ENCODE measurements around the gene CDC45.

CDC45 gene

GRCh38 chr22:19559956-19560355, 80.2 kb downstream of the CDC45 start:
- TF ChIP-seq CTCF (IDR thresholded peaks at IDR 0.05; ENCODE audit: low read depth, low read length) (no peak), POLR2A (IDR thresholded peaks at IDR 0.05; ENCODE audit: extremely low read depth, insufficient read length) (no peak), MYC (IDR thresholded peaks at IDR 0.05; ENCODE audit: low read depth, low read length) (no peak)
- TF ChIP-seq, protein P1, sequence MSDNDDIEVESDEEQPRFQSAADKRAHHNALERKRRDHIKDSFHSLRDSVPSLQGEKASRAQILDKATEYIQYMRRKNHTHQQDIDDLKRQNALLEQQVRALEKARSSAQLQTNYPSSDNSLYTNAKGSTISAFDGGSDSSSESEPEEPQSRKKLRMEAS (IDR thresholded peaks at IDR 0.05; ENCODE audit: low read depth, low read length), result no peak
- no peak overlapping the region for H3K4me3 ChIP-seq (ENCODE audit: low read depth, low read length)
- no peak for DNase-seq (ENCODE audit: low read depth)

DNA sequence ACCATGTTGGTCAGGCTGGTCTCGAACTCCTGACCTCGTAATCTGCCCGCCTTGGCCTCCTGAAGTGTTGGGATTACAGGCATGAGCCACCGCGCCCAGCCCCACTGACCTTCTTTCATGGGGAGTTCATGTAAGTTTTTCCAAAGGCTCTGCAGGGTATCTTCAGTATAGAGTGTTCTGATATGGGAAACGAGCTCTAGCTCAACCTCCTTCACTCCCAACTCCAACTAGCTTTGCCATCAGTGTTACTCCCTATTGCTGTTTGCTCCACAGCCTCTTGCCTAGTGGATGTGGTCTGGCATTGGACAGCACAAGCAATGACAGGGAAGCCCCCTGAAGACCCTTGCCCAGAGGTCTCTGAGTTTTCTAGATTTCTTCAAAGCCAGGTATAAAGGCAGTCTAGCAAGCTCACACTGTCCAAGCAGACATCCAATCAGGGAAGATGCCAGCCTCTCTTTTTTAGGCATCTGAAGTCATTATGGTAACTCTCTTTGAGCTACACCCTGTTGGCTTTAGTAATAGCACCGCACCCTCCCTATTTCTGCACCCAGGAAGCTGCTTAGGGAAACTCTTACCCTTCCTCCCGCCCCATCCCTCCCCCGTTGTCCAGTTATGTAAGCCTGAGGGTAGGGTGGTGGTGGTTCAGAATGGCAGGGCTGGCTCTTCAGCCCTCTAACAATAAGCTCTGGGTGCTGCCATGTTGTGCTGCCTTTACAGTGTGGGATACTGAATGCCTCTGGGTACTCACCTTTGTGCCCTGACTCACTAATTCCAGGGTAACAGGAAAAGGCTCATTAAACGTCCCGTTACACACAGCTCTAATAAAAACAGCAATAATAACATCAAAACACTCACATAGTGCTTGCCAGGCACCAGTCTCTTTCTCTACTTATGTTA, 85.9 kb downstream of the CDC45 start:
- H3K4me3 ChIP-seq (ENCODE audit: low read depth, low read length), result no peak overlapping the region
- DNase-seq (ENCODE audit: low read depth), result peak; percentile 81
- no peak for TF ChIP-seq POLR2A (IDR thresholded peaks at IDR 0.05; ENCODE audit: extremely low read depth, insufficient read length)
- TF ChIP-seq, protein P1 (IDR thresholded peaks at IDR 0.05; ENCODE audit: low read depth, low read length), result no peak
- TF ChIP-seq CTCF (IDR thresholded peaks at IDR 0.05; ENCODE audit: low read depth, low read length), result no peak
- TF ChIP-seq MYC (IDR thresholded peaks at IDR 0.05; ENCODE audit: low read depth, low read length), result no peak

DNA sequence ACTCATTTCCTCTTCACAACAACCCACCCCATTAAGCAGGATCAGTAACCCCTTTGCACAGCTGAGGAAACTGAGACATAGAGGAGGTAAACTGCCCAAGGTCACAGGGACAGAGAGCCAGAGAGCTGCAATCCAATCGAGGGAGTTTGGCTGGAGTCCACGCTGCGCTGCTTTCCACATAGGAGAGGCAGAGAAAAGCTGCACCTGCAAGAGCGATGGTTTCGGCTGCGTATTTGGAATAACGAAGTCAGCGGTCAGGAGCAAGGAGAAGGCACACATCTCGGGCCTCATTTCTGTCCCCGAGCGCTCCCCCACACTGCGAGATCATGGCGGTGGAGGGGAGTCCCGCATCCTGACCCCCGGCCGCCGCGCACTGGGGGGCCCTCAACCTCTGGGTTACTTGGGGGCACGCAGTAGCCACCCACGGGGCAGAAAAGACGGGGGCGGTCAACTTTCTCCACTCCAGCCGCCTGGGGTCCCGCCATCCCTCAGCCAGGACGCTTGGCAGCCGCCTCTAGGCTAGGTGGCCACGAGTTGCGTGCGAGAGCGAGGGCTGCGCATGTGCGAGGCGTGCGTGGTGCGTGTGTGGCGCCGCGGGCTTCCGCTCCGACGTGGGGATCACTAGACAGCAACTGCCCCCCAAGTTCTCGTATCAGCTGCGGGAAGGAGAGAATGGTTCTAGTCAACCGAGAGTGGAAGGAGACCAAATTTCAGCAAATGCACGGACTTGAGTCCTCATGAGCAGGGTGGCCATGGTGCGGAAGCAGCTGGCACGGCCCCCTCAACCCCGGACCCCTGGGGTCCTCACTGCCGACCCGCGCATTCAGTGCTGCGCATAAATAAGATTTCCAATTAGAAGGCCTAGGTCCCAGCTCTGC, 86.8 kb downstream of the CDC45 start:
- no peak for DNase-seq (ENCODE audit: low read depth)
- H3K4me3 ChIP-seq (ENCODE audit: low read depth, low read length), result no peak overlapping the region
- TF ChIP-seq CTCF (IDR thresholded peaks at IDR 0.05; ENCODE audit: low read depth, low read length), result no peak
- TF ChIP-seq, protein P1 (IDR thresholded peaks at IDR 0.05; ENCODE audit: low read depth, low read length), result no peak
- no peak for TF ChIP-seq MYC (IDR thresholded peaks at IDR 0.05; ENCODE audit: low read depth, low read length)
- TF ChIP-seq POLR2A (IDR thresholded peaks at IDR 0.05; ENCODE audit: extremely low read depth, insufficient read length), result no peak

DNA sequence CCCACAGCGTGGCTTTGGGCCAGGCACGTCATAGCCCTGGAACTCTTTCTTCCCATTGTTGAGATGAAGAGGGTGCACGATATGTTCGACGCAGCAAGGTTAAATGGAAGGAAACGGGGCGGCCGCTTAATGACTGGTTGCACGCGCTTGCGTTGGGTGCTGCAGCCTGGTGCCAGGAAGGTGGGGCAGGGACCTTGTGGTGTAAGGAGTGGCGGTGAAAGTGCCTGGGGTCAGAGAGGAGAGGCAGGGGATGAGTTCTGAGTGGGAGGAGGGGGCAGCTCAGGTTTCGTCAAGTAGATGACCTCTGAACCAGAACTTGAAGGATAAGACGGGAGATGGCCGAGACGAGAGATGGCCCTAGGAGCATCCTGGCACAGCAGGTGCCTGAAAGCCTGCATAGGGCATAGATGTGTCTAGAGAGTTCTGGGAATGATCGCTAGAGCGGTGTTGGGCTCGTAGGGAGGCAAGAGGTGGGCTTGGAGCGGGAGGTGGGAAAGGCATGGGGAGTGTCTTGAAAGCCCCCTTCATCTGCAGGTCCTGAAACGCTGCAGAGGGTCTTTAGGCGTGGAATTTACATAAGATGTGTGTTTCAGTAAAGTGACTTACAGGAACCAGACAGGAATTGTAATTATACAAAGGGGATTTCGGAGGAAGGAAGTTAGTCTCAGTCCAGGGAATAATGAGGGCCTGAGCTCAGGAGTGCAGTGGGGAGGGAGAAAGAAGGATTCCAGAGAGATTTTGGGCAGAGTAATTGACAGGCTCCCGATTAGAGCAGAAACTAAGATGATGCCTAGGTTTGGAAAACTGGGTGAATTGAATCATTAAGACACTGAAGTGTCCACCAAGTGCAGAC, 87.7 kb downstream of the CDC45 start:
- DNase-seq (ENCODE audit: low read depth), result no peak
- H3K4me3 ChIP-seq (ENCODE audit: low read depth, low read length), result no peak overlapping the region
- no peak for TF ChIP-seq MYC (IDR thresholded peaks at IDR 0.05; ENCODE audit: low read depth, low read length)
- TF ChIP-seq, protein P1 (IDR thresholded peaks at IDR 0.05; ENCODE audit: low read depth, low read length), result no peak
- TF ChIP-seq CTCF (IDR thresholded peaks at IDR 0.05; ENCODE audit: low read depth, low read length), result no peak
- TF ChIP-seq POLR2A (IDR thresholded peaks at IDR 0.05; ENCODE audit: extremely low read depth, insufficient read length), result no peak

Data from NB4 (cell line).